Measurements from ENCODE around the gene CBFA2T3.

Gene CBFA2T3

GRCh38 chr16:88911946-88912310, 65.1 kb downstream of the CBFA2T3 start:
- no peak overlapping the region for H3K27ac Mint-ChIP-seq
- TF ChIP-seq CTCF (IDR thresholded peaks at IDR 0.05): no peak
- H3K4me1 Mint-ChIP-seq: peaks cover 44% of the 10 kb centered on the region

GRCh38 chr16:88911136-88911945, 65.7 kb downstream of the CBFA2T3 start:
- H3K36me3 Mint-ChIP-seq (ENCODE audit: low read depth): no peaks in the 10 kb centered on the region
- H3K9me3 Mint-ChIP-seq: no peaks in the 10 kb centered on the region
- no peak overlapping the region for H3K4me3 Mint-ChIP-seq
- peak; percentile 39 for DNase-seq
- no peak overlapping the region for H3K27ac Mint-ChIP-seq
- peaks cover 14% of the 10 kb centered on the region for H3K27me3 Mint-ChIP-seq (ENCODE audit: low read depth, poor library complexity)
- peaks cover 38% of the 10 kb centered on the region for H3K4me1 Mint-ChIP-seq
- TF ChIP-seq CTCF (IDR thresholded peaks at IDR 0.05): no peak

More at GRCh38 chr16:88911946-88912310, 65.1 kb downstream of the CBFA2T3 start:
- no peak overlapping the region for H3K4me3 Mint-ChIP-seq
- no peaks in the 10 kb centered on the region for H3K36me3 Mint-ChIP-seq (ENCODE audit: low read depth)
- no peaks in the 10 kb centered on the region for H3K9me3 Mint-ChIP-seq
- no peak for DNase-seq
- peaks cover 13% of the 10 kb centered on the region for H3K27me3 Mint-ChIP-seq (ENCODE audit: low read depth, poor library complexity)

GRCh38 chr16:88910284-88911135, 66.5 kb downstream of the CBFA2T3 start:
- no peak for DNase-seq
- TF ChIP-seq CTCF (IDR thresholded peaks at IDR 0.05): no peak
- Mint-ChIP-seq H3K27ac (no peak overlapping the region), H3K9me3 (no peaks in the 10 kb centered on the region), H3K36me3 (ENCODE audit: low read depth) (no peaks in the 10 kb centered on the region), H3K27me3 (ENCODE audit: low read depth, poor library complexity) (peaks cover 13% of the 10 kb centered on the region), H3K4me3 (no peak overlapping the region), H3K4me1 (peaks cover 31% of the 10 kb centered on the region)

- H3K36me3 Mint-ChIP-seq (ENCODE audit: low read depth): no peaks in the 10 kb centered on the region
Measured at GRCh38 chr16:88909431-88910210, 67.4 kb downstream of the CBFA2T3 start.

GRCh38 chr16:88908307-88908706, 68.7 kb downstream of the CBFA2T3 start:
- peaks cover 10% of the 10 kb centered on the region for H3K27me3 Mint-ChIP-seq (ENCODE audit: low read depth, poor library complexity)
- H3K27ac Mint-ChIP-seq: no peak overlapping the region
- H3K36me3 Mint-ChIP-seq (ENCODE audit: low read depth): no peaks in the 10 kb centered on the region
- no peak overlapping the region for H3K4me3 Mint-ChIP-seq
- H3K9me3 Mint-ChIP-seq: no peaks in the 10 kb centered on the region
- peaks cover 28% of the 10 kb centered on the region for H3K4me1 Mint-ChIP-seq
- no peak for DNase-seq
- no peak for TF ChIP-seq CTCF (IDR thresholded peaks at IDR 0.05)

More at GRCh38 chr16:88909431-88910210, 67.4 kb downstream of the CBFA2T3 start:
- Mint-ChIP-seq H3K27me3 (ENCODE audit: low read depth, poor library complexity) (peaks cover 13% of the 10 kb centered on the region), H3K4me1 (peaks cover 31% of the 10 kb centered on the region), H3K27ac (no peak overlapping the region), H3K9me3 (no peaks in the 10 kb centered on the region), H3K4me3 (no peak overlapping the region)
- no peak for DNase-seq
- no peak for TF ChIP-seq CTCF (IDR thresholded peaks at IDR 0.05)

Data from nephron progenitor cell (in vitro differentiated cells).